Vagina (tissue), 2 donors: Measurements from ENCODE around the gene IRF2BP1. TPM values are rescaled to one million over a fixed set of nuclear protein-coding genes. Genes with fewer than 3 reads are reported as not detected.

Experiments used
- DNase-seq, 2 donors: peaks; one replicate each; pipeline ENCODE4 v3.0.0-alpha.2; 2017; ENCODE audit errors: extremely low spot score in 2 of 2
- H3K27ac ChIP-seq: fragments of 200-600 bp; sonication (generic); one replicate; pipeline ENCODE4 v1.5.1; 2019
- H3K27me3 ChIP-seq: fragments of 200-600 bp; sonication (generic); one replicate; pipeline ENCODE4 v1.5.1; 2019
- H3K36me3 ChIP-seq, 2 donors: fragments of 200-600 bp; sonication (generic); one replicate each; pipeline ENCODE4 v1.5.1; 2017 to 2019
- H3K4me1 ChIP-seq: fragments of 200-600 bp; sonication (generic); one replicate; pipeline ENCODE4 v1.5.1; 2019
- H3K4me3 ChIP-seq, 2 donors: fragments of 200-600 bp; sonication (generic); 1 replicate in 1 of 2; 2 replicates in 1 of 2; pipeline ENCODE4 v1.5.1; 2016 to 2019
- H3K9me3 ChIP-seq: fragments of 200-600 bp; sonication (generic); one replicate; pipeline ENCODE4 v1.5.1; 2019
- POLR2A ChIP-seq, 2 donors: fragments of 450-650 bp; IDR thresholded peaks; one replicate each; pipeline ENCODE4 v1.6.1; 2017; ENCODE audit warnings: antibody characterized with exemption in 2 of 2, mild to moderate bottlenecking in 2 of 2, moderate library complexity in 2 of 2
- POLR2AphosphoS5 ChIP-seq, 2 donors: sonication (generic); formaldehyde crosslinking; IDR thresholded peaks; one replicate each; pipeline ENCODE4 v1.9.0; 2017; ENCODE audit warnings: antibody characterized with exemption in 2 of 2, mild to moderate bottlenecking in 2 of 2, low read depth in 1 of 2; ENCODE audit not compliant: insufficient read depth in 1 of 2
- intact Hi-C: fragments of 100-400 bp; cut with DNase I; formaldehyde crosslinking; loops from one replicate; pipeline ENCODE4 v1.15.1; 2023
- total RNA-seq: library from RNA; depleted of rRNA; stranded (reverse); fragments of >200 nt; gene quantifications from one replicate; pipeline ENCODE4 v1.2.3, GENCODE V29; 2016
- TF ChIP-seq, protein P1 (sequence below), 3 experiments: fragments of 450-650 bp in 2 of 3; fragments of 200-600 bp in 1 of 3; sonication (generic) in 1 of 3; IDR thresholded peaks; one replicate each; pipeline ENCODE4 v1.5.1; 2017 to 2019; ENCODE audit warnings: antibody characterized with exemption in 3 of 3, mild to moderate bottlenecking in 2 of 3, moderate library complexity in 2 of 3

IRF2BP1 gene
- total RNA-seq, 1 donor from 2014 or later: 32.2 TPM

DNA sequence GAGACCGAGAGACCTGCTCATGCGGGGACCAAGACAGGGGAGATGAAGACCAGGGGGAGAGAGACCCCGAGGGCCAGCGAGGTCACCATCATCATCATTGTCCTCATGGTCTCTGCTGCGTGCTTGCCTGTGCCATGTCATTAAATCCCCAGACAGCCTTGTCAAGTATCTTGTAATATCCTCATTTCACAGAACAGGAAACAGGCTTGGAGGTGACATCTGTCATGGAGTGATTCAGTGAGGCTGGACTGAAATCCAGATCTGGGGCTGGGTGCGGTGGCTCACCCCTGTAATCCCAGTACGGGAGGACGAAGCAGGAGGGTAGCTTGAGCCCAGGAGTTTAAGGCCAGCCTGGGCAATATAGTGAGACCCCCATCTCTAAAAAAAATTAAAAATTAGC lies 34.5 kb upstream of the IRF2BP1 start:
- Histone ChIP-seq H3K4me1 (no peaks in the 10 kb centered on the region), H3K9me3 (no peaks in the 10 kb centered on the region), H3K27me3 (no peaks in the 10 kb centered on the region), H3K36me3 (no peaks in the 10 kb centered on the region), H3K27ac (no peak overlapping the region), H3K4me3 (no peak overlapping the region)
- TF ChIP-seq POLR2A (IDR thresholded peaks at IDR 0.05): no peak
- TF ChIP-seq, protein P1, sequence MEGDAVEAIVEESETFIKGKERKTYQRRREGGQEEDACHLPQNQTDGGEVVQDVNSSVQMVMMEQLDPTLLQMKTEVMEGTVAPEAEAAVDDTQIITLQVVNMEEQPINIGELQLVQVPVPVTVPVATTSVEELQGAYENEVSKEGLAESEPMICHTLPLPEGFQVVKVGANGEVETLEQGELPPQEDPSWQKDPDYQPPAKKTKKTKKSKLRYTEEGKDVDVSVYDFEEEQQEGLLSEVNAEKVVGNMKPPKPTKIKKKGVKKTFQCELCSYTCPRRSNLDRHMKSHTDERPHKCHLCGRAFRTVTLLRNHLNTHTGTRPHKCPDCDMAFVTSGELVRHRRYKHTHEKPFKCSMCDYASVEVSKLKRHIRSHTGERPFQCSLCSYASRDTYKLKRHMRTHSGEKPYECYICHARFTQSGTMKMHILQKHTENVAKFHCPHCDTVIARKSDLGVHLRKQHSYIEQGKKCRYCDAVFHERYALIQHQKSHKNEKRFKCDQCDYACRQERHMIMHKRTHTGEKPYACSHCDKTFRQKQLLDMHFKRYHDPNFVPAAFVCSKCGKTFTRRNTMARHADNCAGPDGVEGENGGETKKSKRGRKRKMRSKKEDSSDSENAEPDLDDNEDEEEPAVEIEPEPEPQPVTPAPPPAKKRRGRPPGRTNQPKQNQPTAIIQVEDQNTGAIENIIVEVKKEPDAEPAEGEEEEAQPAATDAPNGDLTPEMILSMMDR (IDR thresholded peaks at IDR 0.05): no peak
- TF ChIP-seq POLR2AphosphoS5 (IDR thresholded peaks at IDR 0.05; ENCODE audit: insufficient read depth in 1 of 2, low read depth in 1 of 2): no peak
- intact Hi-C loops: no loop called here
- no peak for DNase-seq

DNA sequence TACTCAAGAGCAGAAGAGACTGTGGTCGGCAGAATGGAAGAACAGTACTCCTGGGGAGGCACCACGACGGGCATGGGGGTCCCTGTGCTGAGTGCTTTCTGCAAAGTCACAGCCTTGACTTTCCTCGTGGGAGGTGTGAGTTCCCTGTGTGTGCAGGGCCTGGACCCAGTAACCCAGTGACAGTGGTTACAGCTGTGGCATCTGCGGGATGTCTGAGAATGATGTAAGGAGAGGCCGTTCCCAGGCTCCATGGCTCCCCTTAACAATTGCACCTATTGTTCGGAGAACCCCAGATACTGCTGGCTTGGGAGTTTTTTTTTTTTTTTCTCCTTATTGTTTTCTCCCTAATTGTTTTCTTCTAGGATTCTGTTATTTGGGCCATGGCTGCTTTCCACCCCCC lies 33.7 kb upstream of the IRF2BP1 start:
- intact Hi-C loops: loop anchor here (10.0 kb wide), 1 partner anchor 85 kb away; no protein-coding TSS in a partner anchor
- H3K9me3 ChIP-seq: no peaks in the 10 kb centered on the region
- TF ChIP-seq POLR2A (IDR thresholded peaks at IDR 0.05): no peak
- TF ChIP-seq POLR2AphosphoS5 (IDR thresholded peaks at IDR 0.05; ENCODE audit: insufficient read depth in 1 of 2, low read depth in 1 of 2): no peak
- TF ChIP-seq, protein P1 (IDR thresholded peaks at IDR 0.05): no peak
- no peak overlapping the region for H3K27ac ChIP-seq
- no peak for DNase-seq
- H3K4me3 ChIP-seq: no peak overlapping the region
- H3K36me3 ChIP-seq: no peaks in the 10 kb centered on the region
- no peaks in the 10 kb centered on the region for H3K4me1 ChIP-seq
- H3K27me3 ChIP-seq: no peaks in the 10 kb centered on the region

- Histone ChIP-seq H3K4me3 (no peak overlapping the region), H3K27me3 (no peaks in the 10 kb centered on the region), H3K27ac (no peak overlapping the region), H3K36me3 (no peaks in the 10 kb centered on the region), H3K4me1 (no peaks in the 10 kb centered on the region), H3K9me3 (no peaks in the 10 kb centered on the region)
- TF ChIP-seq, protein P1 (IDR thresholded peaks at IDR 0.05): no peak
- TF ChIP-seq POLR2A (IDR thresholded peaks at IDR 0.05): no peak
- intact Hi-C loops: loop anchor here (10.0 kb wide), 1 partner anchor 86 kb away; no protein-coding TSS in a partner anchor
- no peak for DNase-seq
Measured at GRCh38 chr19:45918721-45919120, 32.8 kb upstream of the IRF2BP1 start.

- Histone ChIP-seq H3K4me1 (no peaks in the 10 kb centered on the region), H3K9me3 (no peaks in the 10 kb centered on the region), H3K36me3 (no peaks in the 10 kb centered on the region), H3K27ac (no peak overlapping the region), H3K27me3 (no peaks in the 10 kb centered on the region), H3K4me3 (no peak overlapping the region)
- DNase-seq: no peak
- intact Hi-C loops: loop anchor here (10.0 kb wide), 1 partner anchor 87 kb away; no protein-coding TSS in a partner anchor
- TF ChIP-seq POLR2A (IDR thresholded peaks at IDR 0.05) (no peak), POLR2AphosphoS5 (IDR thresholded peaks at IDR 0.05; ENCODE audit: insufficient read depth in 1 of 2, low read depth in 1 of 2) (no peak)
- TF ChIP-seq, protein P1 (IDR thresholded peaks at IDR 0.05): no peak
Measured at GRCh38 chr19:45917421-45918091, 31.6 kb upstream of the IRF2BP1 start.
